ENCODE data around the gene TMOD1. TPM values are rescaled to one million over a fixed set of nuclear protein-coding genes. Genes with fewer than 3 reads are reported as not detected.

The TMOD1 gene
- total RNA-seq, 1 experiment from 2014 or later = 1.0 TPM

- TF ChIP-seq JAZF1 (CRISPR knock-in tag; IDR thresholded peaks at IDR 0.05) = no peak
- no peak for TF ChIP-seq ZNF671 (CRISPR knock-in tag; IDR thresholded peaks at IDR 0.05)
- peak; percentile 31; the same call in 1 of the 2 replicates for TF ChIP-seq FOXP4 (CRISPR knock-in tag; IDR thresholded peaks at IDR 0.05)
- peak; percentile 74; the same call in 1 of the 2 replicates for TF ChIP-seq USF1 (CRISPR knock-in tag; IDR thresholded peaks at IDR 0.05)
- TF ChIP-seq ZBTB21 (CRISPR knock-in tag; IDR thresholded peaks at IDR 0.05; ENCODE audit: borderline replicate concordance) = peak; percentile 87; the same call in 1 of the 2 replicates
- no peak for TF ChIP-seq AFF4 (CRISPR knock-in tag; IDR thresholded peaks at IDR 0.05; ENCODE audit: borderline replicate concordance)
- no peak for TF ChIP-seq GTF2I (CRISPR knock-in tag; conservative IDR thresholded peaks at IDR 0.05)
Observed at GRCh38 chr9:97632985-97633858, 131.8 kb downstream of the TMOD1 start, which contains the start of the genes NCBP1 and TSTD2 (continued).

- DNase-seq (ENCODE audit: low spot score) (no peak), ATAC-seq (no peak)
- ChIA-PET POLR2A (interaction anchor here (0.8 to 2.0 kb wide), 6 partner anchors 9 to 779 kb away, joined by 3 to 6 read pairs (median 3); partner anchors contain the start of genes TBC1D2, TMOD1 and ZNF782), CTCF (interaction anchor here (0.9 to 2.5 kb wide), 7 partner anchors 19 to 256 kb away, joined by 3 to 20 read pairs (median 5); partner anchors contain the start of gene TMOD1)
- Mint-ChIP-seq H3K27ac (peak overlapping the region; percentile 92), H3K27me3 (ENCODE audit: low read depth) (no peaks in the 10 kb centered on the region), H3K9me3 (no peaks in the 10 kb centered on the region), H3K4me1 (peaks cover 44% of the 10 kb centered on the region), H3K36me3 (no peaks in the 10 kb centered on the region), H3K4me3 (peak overlapping the region; percentile 98)
- TF ChIP-seq CREB1 (CRISPR knock-in tag; IDR thresholded peaks at IDR 0.05) (peak; percentile 73; the same call in 1 of the 2 replicates), TCF7 (CRISPR knock-in tag; IDR thresholded peaks at IDR 0.05; ENCODE audit: low read depth) (0 out of 2 replicates have a peak, but pooled peaks have one; percentile 5), ARID4B (CRISPR knock-in tag; IDR thresholded peaks at IDR 0.05; ENCODE audit: borderline replicate concordance) (0 out of 2 replicates have a peak, but pooled peaks have one; percentile 15), ZNF263 (CRISPR knock-in tag; IDR thresholded peaks at IDR 0.05; ENCODE audit: low read depth) (no peak), E2F1 (CRISPR knock-in tag; IDR thresholded peaks at IDR 0.05) (0 out of 2 replicates have a peak, but pooled peaks have one; percentile 44), OVOL2 (CRISPR knock-in tag; IDR thresholded peaks at IDR 0.05; ENCODE audit: borderline replicate concordance) (no peak), ZNF671 (CRISPR knock-in tag; IDR thresholded peaks at IDR 0.05) (no peak), MLX (CRISPR knock-in tag; IDR thresholded peaks at IDR 0.05) (no peak), ATF2 (CRISPR knock-in tag; IDR thresholded peaks at IDR 0.05; ENCODE audit: borderline replicate concordance, low read depth) (no peak), NFYB (CRISPR knock-in tag; conservative IDR thresholded peaks at IDR 0.05; ENCODE audit: low read depth) (no peak)
Observed at GRCh38 chr9:97633859-97634490, 132.5 kb downstream of the TMOD1 start.

All from WTC11 (cell line).